ENCODE measurements around the gene SLC2A4RG.
A peak's percentile ranks its signal among the peaks of the same experiment; 100 is the strongest.

SLC2A4RG gene

DNA sequence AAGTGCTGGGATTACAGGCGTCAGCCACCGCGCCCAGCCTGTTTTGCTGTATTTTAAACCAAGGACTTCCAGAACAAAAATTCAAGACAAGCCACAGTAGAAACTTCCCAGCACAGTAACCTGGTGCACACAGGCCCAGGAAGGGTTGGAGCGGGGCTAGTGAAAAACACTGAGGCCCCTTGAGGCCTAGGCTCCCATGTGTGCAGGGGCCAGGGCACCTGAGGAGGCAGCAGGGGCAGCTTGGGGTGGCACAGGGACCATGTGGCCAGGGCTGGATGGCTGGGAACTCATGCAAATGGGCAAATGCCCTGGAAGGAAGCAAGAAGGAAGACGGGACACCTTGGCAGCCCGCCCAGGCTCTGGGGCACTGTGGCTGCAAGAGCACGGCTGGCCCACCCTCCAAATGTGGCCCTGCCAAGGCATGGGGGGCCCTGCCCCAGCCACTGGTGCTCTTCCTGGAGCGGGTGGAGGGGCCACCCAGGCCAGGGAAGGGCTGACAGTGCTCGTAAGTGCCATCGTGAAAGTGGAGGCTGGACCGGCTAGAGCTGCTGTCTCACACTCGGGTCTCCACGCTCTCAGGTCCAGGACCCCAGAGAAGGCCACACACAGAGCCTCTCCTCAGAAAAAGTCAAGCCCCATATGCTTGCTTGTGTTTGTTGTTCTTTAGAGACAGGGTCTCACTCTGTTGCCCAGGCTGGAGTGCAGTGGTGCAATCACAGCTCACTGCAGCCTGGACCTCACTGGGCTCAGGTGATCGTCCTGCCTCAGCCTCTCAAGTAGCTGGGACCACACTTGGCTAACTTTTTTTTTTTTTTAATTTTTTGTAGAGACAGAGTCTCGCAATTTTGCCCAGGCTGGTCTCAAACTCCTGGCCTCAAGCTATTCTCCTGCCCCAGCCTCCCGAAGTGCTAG, 10.3 kb downstream of the SLC2A4RG start:
- Mint-ChIP-seq H3K9me3 (no peaks in the 10 kb centered on the region), H3K27me3 (no peaks in the 10 kb centered on the region), H3K27ac (no peak overlapping the region), H3K4me1 (ENCODE audit: low read depth) (peaks cover 8% of the 10 kb centered on the region), H3K36me3 (ENCODE audit: low read depth) (no peaks in the 10 kb centered on the region), H3K4me3 (no peak overlapping the region)

DNA sequence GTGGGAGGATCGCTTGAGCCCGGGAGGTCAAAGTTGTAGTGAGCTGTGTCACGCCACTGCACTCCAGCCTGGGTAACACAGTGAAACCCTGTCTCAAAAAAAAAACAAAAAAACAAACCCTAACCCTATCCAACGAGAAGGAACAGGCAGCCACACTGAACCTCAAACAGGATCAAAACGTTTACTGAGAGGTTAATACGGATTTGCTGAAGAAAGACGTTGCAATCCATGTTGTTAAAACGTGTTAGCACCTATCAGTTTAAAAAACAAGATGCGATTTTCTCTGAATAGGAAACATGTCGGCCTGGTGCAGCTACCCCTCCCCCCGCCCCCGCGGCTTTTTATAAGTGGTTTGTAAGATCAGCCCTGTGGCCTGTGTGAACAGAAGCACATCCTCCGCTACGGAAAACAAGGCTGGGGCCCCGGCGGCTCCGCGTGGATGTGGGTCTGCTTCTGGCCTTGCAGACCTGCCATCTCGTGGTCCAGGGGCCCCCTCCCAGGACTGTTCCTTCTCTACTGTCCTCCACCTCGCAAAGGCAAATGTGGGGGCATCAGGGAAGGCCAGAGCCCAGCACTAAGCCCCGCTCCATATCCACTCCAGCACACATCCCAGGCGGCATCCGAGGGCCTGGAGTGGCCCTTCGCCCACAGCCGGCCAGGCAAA, 11.4 kb downstream of the SLC2A4RG start:
- no peaks in the 10 kb centered on the region for H3K9me3 Mint-ChIP-seq
- H3K36me3 Mint-ChIP-seq (ENCODE audit: low read depth) = no peaks in the 10 kb centered on the region
- H3K4me1 Mint-ChIP-seq (ENCODE audit: low read depth) = peaks cover 8% of the 10 kb centered on the region
- peak overlapping the region; percentile 32 for H3K4me3 Mint-ChIP-seq
- peak overlapping the region; percentile 75 for H3K27ac Mint-ChIP-seq
- H3K27me3 Mint-ChIP-seq = no peaks in the 10 kb centered on the region

DNA sequence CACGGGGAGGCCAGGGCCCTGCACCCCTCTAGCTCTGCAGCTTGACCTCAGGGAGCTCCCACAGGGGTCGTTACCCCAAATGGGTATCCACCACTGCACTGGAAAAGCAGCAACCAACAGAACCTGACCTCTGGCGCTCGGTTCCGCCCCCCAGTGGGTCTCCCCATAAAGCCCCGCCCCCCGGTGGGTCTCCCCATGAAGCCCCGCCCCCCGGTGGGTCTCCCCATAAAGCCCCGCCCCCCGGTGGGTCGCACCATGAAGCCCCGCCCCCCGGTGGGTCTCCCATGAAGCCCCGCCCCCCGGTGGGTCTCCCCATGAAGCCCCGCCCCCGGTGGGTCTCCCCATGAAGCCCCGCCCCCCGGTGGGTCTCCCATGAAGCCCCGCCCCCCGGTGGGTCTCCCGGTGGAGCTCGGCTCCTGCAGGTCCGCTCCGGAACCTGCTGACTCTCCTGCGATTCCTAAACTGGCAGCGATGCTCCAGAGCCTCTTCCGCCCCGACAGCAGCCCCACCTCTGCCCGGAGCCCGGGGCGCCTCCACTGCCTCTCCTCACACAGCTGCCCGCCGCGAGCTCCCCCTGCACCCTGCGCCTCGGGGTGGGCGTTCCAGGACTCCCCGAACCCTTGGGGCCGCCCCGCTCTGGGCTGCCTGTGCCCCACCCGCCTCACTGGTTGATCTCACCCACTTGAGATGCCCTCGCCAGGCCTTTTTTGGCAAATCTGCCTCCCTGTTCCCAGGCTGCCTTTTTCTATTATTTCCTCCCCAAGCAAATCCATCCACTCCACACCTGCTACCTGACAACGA, 12.1 kb downstream of the SLC2A4RG start:
- Mint-ChIP-seq H3K4me3 (peak overlapping the region; percentile 32), H3K9me3 (no peaks in the 10 kb centered on the region), H3K4me1 (ENCODE audit: low read depth) (peaks cover 11% of the 10 kb centered on the region), H3K27me3 (no peaks in the 10 kb centered on the region), H3K27ac (peak overlapping the region; percentile 75), H3K36me3 (ENCODE audit: low read depth) (no peaks in the 10 kb centered on the region)

GRCh38 chr20:63752411-63753101, 13.0 kb downstream of the SLC2A4RG start:
- Mint-ChIP-seq H3K9me3 (no peaks in the 10 kb centered on the region), H3K36me3 (ENCODE audit: low read depth) (no peaks in the 10 kb centered on the region), H3K27ac (no peak overlapping the region), H3K4me1 (ENCODE audit: low read depth) (peaks cover 13% of the 10 kb centered on the region), H3K4me3 (no peak overlapping the region), H3K27me3 (no peaks in the 10 kb centered on the region)

- Mint-ChIP-seq H3K9me3 (no peaks in the 10 kb centered on the region), H3K27me3 (no peaks in the 10 kb centered on the region), H3K36me3 (ENCODE audit: low read depth) (no peaks in the 10 kb centered on the region), H3K4me3 (no peak overlapping the region), H3K27ac (no peak overlapping the region), H3K4me1 (ENCODE audit: low read depth) (peaks cover 13% of the 10 kb centered on the region)
Measured at GRCh38 chr20:63753381-63753780, 13.8 kb downstream of the SLC2A4RG start.

DNA sequence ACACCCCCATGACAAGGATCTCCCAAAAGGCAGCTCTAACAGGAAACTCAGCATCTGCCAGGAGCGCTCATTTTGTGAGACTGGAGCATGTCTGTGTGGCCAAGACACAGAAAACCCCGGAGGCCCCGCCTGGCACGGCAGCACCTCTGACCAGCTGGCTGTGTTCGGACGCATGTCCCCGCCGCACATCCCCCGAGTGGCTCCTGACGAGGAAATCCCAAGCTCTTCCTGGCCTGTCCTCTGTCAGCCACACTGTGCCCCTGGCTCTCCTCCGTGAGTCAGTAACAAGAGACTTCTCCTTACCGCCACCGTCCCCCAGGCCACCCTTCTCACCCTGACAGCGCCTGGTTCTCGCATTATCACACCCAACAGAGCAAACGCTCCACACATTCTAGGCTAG, 14.4 kb downstream of the SLC2A4RG start:
- no peak overlapping the region for H3K27ac Mint-ChIP-seq
- H3K36me3 Mint-ChIP-seq (ENCODE audit: low read depth) = no peaks in the 10 kb centered on the region
- H3K27me3 Mint-ChIP-seq = no peaks in the 10 kb centered on the region
- no peak overlapping the region for H3K4me3 Mint-ChIP-seq
- H3K9me3 Mint-ChIP-seq = no peaks in the 10 kb centered on the region
- peaks cover 13% of the 10 kb centered on the region for H3K4me1 Mint-ChIP-seq (ENCODE audit: low read depth)

GRCh38 chr20:63755933-63756647, 16.5 kb downstream of the SLC2A4RG start:
- Mint-ChIP-seq H3K27me3 (no peaks in the 10 kb centered on the region), H3K27ac (no peak overlapping the region), H3K4me3 (no peak overlapping the region), H3K4me1 (ENCODE audit: low read depth) (peaks cover 9% of the 10 kb centered on the region), H3K9me3 (no peaks in the 10 kb centered on the region), H3K36me3 (ENCODE audit: low read depth) (no peaks in the 10 kb centered on the region)

DNA sequence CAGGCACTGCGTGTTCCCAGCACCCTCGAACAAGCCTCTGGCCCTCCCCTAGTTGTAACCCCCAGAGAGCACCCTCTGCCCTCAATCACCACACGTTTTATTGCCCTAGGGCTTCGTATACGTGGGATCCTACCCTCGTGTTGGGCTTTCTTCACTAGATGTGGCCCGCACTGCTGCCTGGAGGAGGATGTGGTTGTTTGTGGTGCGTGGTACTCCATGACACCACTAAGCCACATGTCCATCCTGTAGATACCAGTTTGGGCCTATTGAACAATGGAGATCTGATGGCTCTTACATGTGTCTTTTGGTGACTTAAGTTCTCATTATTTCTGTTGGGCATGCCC, 17.0 kb downstream of the SLC2A4RG start:
- Mint-ChIP-seq H3K27ac (no peak overlapping the region), H3K4me1 (ENCODE audit: low read depth) (peaks cover 5% of the 10 kb centered on the region), H3K4me3 (no peak overlapping the region), H3K36me3 (ENCODE audit: low read depth) (no peaks in the 10 kb centered on the region), H3K9me3 (no peaks in the 10 kb centered on the region), H3K27me3 (no peaks in the 10 kb centered on the region)

GRCh38 chr20:63758152-63758551, 18.6 kb downstream of the SLC2A4RG start:
- no peaks in the 10 kb centered on the region for H3K9me3 Mint-ChIP-seq
- H3K27ac Mint-ChIP-seq = no peak overlapping the region
- no peaks in the 10 kb centered on the region for H3K27me3 Mint-ChIP-seq

DNA sequence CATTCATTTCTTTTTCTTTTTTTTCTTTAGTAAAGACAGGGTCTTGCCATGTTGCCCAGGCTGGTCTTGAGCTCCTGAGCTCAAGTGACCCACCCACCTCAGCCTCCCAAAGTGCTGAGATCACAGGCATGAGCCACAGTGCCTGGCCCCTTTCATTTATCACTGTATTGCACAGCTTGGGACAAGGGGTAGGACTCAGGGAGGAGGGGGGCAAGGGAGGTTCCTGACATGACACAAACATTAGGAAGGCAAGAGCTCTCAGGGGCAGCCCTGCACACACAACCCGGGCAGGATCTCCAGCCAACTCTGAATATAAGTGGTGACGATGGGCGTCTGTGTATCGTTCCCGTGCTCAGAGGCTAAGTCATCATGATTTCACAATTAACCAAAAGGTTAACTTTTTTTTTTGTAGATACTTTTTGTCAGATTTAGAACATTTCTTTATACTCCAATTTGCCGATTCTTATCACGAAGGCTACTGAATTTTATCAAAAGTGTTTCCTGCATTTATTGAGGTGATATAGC, 19.9 kb downstream of the SLC2A4RG start:
- Mint-ChIP-seq H3K36me3 (ENCODE audit: low read depth) (no peaks in the 10 kb centered on the region), H3K27ac (no peak overlapping the region), H3K27me3 (no peaks in the 10 kb centered on the region), H3K9me3 (no peaks in the 10 kb centered on the region), H3K4me3 (no peak overlapping the region), H3K4me1 (ENCODE audit: low read depth) (peaks cover 5% of the 10 kb centered on the region)

More at GRCh38 chr20:63758152-63758551, 18.6 kb downstream of the SLC2A4RG start:
- Mint-ChIP-seq H3K4me3 (no peak overlapping the region), H3K4me1 (ENCODE audit: low read depth) (peaks cover 5% of the 10 kb centered on the region), H3K36me3 (ENCODE audit: low read depth) (no peaks in the 10 kb centered on the region)

GRCh38 chr20:63765082-63765873, 25.7 kb downstream of the SLC2A4RG start:
- H3K27me3 Mint-ChIP-seq = no peaks in the 10 kb centered on the region
- no peak overlapping the region for H3K4me3 Mint-ChIP-seq
- no peaks in the 10 kb centered on the region for H3K9me3 Mint-ChIP-seq
- H3K4me1 Mint-ChIP-seq (ENCODE audit: low read depth) = no peaks in the 10 kb centered on the region
- H3K36me3 Mint-ChIP-seq (ENCODE audit: low read depth) = no peaks in the 10 kb centered on the region
- H3K27ac Mint-ChIP-seq = no peak overlapping the region

GRCh38 chr20:63765902-63766301, 26.3 kb downstream of the SLC2A4RG start:
- H3K9me3 Mint-ChIP-seq = no peaks in the 10 kb centered on the region
- H3K36me3 Mint-ChIP-seq (ENCODE audit: low read depth) = no peaks in the 10 kb centered on the region
- no peaks in the 10 kb centered on the region for H3K27me3 Mint-ChIP-seq
- H3K27ac Mint-ChIP-seq = no peak overlapping the region
- no peaks in the 10 kb centered on the region for H3K4me1 Mint-ChIP-seq (ENCODE audit: low read depth)
- H3K4me3 Mint-ChIP-seq = no peak overlapping the region

- Mint-ChIP-seq H3K27ac (no peak overlapping the region), H3K27me3 (no peaks in the 10 kb centered on the region), H3K4me3 (no peak overlapping the region), H3K9me3 (no peaks in the 10 kb centered on the region), H3K36me3 (ENCODE audit: low read depth) (no peaks in the 10 kb centered on the region), H3K4me1 (ENCODE audit: low read depth) (no peaks in the 10 kb centered on the region)
Measured at GRCh38 chr20:63766695-63767426, 27.3 kb downstream of the SLC2A4RG start.
